Mesothelial cell of epicardium (in vitro differentiated cells): Measurements from ENCODE around the gene VPS16. TPM values are rescaled to one million over a fixed set of nuclear protein-coding genes. Genes with fewer than 3 reads are reported as not detected.

ENCODE experiments used
- DNase-seq, 2 experiments: peaks; one replicate each; pipeline ENCODE4 v3.0.0; 2021; ENCODE audit warnings: low spot score in 2 of 2; ENCODE audit not compliant: unreplicated experiment in 2 of 2
- H3K27ac Mint-ChIP-seq: 2 replicates; pipeline ENCODE4 v1.8.0; 2021; ENCODE audit warnings: mixed read lengths
- H3K27me3 Mint-ChIP-seq: 2 replicates; pipeline ENCODE4 v1.8.0; 2021; ENCODE audit warnings: low read depth, mixed read lengths
- H3K36me3 Mint-ChIP-seq: 2 replicates; pipeline ENCODE4 v1.8.0; 2021; ENCODE audit warnings: mixed read lengths
- H3K4me1 Mint-ChIP-seq: 2 replicates; pipeline ENCODE4 v1.8.0; 2021; ENCODE audit warnings: mixed read lengths
- H3K4me3 Mint-ChIP-seq: 2 replicates; pipeline ENCODE4 v1.8.0; 2021; ENCODE audit warnings: mild to moderate bottlenecking, moderate library complexity, mixed read lengths
- H3K9me3 Mint-ChIP-seq: 2 replicates; pipeline ENCODE4 v1.8.0; 2021; ENCODE audit warnings: mixed read lengths
- total RNA-seq: library from RNA; stranded (reverse); gene quantifications from 3 replicates; pipeline ENCODE4 v1.2.1, GENCODE V29; 2021
- TF ChIP-seq, protein P1 (sequence below): fragments of 200-600 bp; sonication (generic); IDR thresholded peaks from one replicate; pipeline ENCODE4 v1.5.0; 2021; ENCODE audit warnings: antibody characterized with exemption; ENCODE audit not compliant: unreplicated experiment

VPS16 gene
- total RNA-seq, 1 donor from 2014 or later, result 51.6 TPM

DNA sequence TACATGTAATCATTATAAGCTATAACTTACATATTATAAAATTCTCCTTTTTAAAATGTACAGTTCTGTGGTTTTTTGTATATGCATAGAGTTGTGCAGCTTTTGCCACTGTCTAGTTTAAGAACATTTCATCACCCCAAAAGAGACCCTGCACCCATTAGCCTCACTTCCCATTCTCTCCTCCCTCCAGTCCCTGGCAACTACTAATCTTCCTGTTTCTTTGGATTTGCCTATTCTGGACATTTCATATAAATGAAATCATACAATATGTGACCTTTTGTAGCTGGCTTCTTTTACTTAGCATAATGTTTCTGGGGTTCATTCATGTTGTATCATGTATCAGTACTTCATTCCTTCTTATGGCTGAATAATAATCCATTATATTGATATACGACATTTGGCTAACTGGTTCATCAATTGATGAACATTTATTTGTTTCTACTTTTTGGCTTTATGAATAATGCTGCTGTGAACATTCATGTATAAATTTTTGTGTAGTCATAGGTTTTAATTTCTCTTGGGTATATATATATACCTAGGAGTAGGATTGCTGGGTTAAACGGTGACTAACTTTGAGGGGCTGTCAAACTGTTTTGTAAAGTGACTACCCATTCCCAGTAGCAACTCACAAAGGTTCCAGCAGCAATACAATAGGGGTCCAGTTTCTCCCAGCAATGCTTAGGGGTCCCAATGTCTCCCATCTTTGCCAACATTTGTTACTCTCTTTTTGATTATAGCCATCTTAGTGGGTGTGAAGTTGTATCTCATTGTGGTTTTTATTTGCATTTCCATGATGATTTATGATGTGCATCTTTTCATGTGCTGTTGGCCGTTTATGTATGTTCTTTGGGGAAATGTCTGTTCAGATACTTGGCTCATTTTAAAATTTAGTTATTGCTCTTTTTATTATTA is 43.4 kb downstream of the VPS16 start:
- H3K4me1 Mint-ChIP-seq, result peaks cover 6% of the 10 kb centered on the region
- no peak overlapping the region for H3K4me3 Mint-ChIP-seq
- TF ChIP-seq, protein P1, sequence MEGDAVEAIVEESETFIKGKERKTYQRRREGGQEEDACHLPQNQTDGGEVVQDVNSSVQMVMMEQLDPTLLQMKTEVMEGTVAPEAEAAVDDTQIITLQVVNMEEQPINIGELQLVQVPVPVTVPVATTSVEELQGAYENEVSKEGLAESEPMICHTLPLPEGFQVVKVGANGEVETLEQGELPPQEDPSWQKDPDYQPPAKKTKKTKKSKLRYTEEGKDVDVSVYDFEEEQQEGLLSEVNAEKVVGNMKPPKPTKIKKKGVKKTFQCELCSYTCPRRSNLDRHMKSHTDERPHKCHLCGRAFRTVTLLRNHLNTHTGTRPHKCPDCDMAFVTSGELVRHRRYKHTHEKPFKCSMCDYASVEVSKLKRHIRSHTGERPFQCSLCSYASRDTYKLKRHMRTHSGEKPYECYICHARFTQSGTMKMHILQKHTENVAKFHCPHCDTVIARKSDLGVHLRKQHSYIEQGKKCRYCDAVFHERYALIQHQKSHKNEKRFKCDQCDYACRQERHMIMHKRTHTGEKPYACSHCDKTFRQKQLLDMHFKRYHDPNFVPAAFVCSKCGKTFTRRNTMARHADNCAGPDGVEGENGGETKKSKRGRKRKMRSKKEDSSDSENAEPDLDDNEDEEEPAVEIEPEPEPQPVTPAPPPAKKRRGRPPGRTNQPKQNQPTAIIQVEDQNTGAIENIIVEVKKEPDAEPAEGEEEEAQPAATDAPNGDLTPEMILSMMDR, result no peak
- H3K27me3 Mint-ChIP-seq, result no peaks in the 10 kb centered on the region
- H3K27ac Mint-ChIP-seq, result no peak overlapping the region
- no peaks in the 10 kb centered on the region for H3K9me3 Mint-ChIP-seq
- DNase-seq, result no peak
- H3K36me3 Mint-ChIP-seq, result peaks cover 3% of the 10 kb centered on the region

DNA sequence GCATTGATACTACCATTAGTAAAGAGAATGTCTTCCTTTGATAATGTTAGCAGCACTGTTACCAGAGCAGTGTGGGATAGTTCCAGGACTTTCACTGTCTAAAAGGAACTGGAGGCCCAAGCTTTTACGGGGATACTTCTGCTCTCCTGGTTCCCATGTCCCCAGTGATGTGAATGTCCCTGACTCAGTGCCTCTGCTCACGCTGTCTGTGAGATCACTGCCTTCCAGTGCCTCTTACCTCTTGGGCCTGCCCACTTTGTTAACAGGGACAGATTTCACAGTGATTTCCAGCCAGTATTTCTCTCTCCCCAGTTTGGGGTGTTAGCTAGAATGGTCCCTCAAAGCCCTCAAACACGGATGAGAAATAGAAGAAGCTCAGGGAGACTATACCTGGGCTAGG is 47.2 kb downstream of the VPS16 start:
- H3K27ac Mint-ChIP-seq, result no peak overlapping the region
- DNase-seq, result no peak
- H3K4me3 Mint-ChIP-seq, result no peak overlapping the region
- H3K27me3 Mint-ChIP-seq, result no peaks in the 10 kb centered on the region
- no peaks in the 10 kb centered on the region for H3K9me3 Mint-ChIP-seq
- TF ChIP-seq, protein P1, result no peak
- H3K4me1 Mint-ChIP-seq, result peaks cover 22% of the 10 kb centered on the region
- H3K36me3 Mint-ChIP-seq, result peaks cover 3% of the 10 kb centered on the region

DNA sequence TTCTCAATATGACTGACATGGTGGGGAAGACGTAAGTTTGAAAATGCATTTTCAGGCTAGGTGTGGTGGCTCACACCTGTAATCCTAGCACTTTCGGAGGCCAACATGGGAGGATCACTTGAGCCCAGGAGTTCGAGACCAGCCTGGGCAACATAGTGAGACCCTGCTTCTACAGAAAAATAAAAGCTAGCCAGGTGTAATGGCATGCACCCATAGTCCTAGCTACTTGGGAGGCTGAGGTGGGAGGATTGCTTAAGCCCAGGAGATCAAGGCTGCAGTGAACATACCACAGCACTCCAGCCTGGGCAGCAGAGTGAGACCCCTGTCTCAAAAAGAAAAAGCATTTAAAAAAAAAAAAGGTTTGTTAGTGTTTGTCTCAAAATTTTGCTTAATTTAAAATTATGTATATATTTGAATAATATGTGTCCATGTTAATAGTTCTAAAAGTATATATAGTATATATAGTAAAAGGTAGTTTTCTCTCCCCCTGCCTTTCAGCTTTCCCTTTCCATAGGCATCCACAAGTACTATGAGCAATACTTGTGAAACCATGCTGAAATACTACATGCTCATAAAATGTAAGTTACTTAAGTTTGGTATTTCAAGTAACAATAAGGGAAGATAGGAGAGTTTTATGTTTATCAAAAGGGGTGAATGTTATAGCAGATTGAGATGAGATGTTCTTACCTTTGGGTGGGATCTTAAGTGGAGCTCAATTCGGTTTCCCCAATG is 47.8 kb downstream of the VPS16 start:
- Mint-ChIP-seq H3K4me3 (no peak overlapping the region), H3K27me3 (no peaks in the 10 kb centered on the region), H3K4me1 (peaks cover 22% of the 10 kb centered on the region), H3K36me3 (peaks cover 3% of the 10 kb centered on the region), H3K27ac (peak overlapping the region; percentile 59), H3K9me3 (no peaks in the 10 kb centered on the region)
- TF ChIP-seq, protein P1, result no peak
- no peak for DNase-seq

DNA sequence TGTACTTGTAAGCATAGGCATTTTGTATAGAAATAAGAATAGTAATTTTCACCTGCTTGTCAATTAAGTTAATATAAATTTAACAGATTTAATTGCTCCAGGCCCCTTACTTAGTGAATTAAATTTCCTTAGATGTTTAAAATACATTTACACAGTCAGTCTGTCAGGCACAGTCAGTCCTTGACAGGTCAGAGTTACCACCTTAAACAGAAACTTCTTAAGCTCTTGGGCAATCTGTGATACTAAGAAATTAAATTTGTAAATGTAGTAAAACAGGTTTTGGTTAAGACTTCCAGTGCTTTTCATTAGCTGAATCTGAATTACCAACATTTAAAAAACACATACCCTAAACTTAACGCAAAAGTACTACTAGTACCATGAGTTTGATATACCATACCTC is 48.7 kb downstream of the VPS16 start:
- TF ChIP-seq, protein P1, result no peak
- H3K36me3 Mint-ChIP-seq, result peaks cover 1% of the 10 kb centered on the region

DNA sequence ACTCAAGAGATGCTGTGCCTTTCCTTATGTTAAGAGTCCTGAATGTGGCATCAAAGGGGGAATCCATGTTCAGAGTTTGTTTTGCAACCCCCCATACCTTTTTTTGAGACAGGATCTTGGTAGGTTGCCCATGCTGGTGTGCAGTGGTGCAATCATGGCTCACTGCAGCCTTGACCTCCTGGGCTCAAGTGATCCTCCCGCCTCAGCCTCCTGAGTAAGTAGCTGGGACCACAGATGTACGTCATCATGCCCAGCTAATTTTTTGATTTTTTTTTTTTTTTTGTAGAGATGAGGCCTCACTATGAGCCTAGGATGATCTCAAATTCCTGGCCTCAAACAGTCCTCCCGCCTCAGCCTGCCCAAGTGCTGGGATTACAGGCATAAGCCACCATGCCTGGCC is 49.3 kb downstream of the VPS16 start:
- H3K36me3 Mint-ChIP-seq, result peaks cover 4% of the 10 kb centered on the region
- H3K27ac Mint-ChIP-seq, result no peak overlapping the region
- H3K27me3 Mint-ChIP-seq, result no peaks in the 10 kb centered on the region
- H3K4me3 Mint-ChIP-seq, result no peak overlapping the region
- TF ChIP-seq, protein P1, result no peak
- no peaks in the 10 kb centered on the region for H3K9me3 Mint-ChIP-seq
- no peak for DNase-seq
- H3K4me1 Mint-ChIP-seq, result peaks cover 22% of the 10 kb centered on the region

More for the DNA sequence above, 48.7 kb downstream of the VPS16 start:
- Mint-ChIP-seq H3K27me3 (no peaks in the 10 kb centered on the region), H3K4me3 (no peak overlapping the region), H3K9me3 (no peaks in the 10 kb centered on the region), H3K4me1 (peaks cover 22% of the 10 kb centered on the region), H3K27ac (peak overlapping the region; percentile 39)
- no peak for DNase-seq
